ENCODE measurements around the gene FHL2. TPM values are rescaled to one million over a fixed set of nuclear protein-coding genes. Genes with fewer than 3 reads are reported as not detected.

FHL2 gene
- total and polyA plus RNA-seq, 2 donors (not counting 3 experiments of a cell fraction or from before 2014, with no cell fraction given), result 197 to 491 TPM

DNA sequence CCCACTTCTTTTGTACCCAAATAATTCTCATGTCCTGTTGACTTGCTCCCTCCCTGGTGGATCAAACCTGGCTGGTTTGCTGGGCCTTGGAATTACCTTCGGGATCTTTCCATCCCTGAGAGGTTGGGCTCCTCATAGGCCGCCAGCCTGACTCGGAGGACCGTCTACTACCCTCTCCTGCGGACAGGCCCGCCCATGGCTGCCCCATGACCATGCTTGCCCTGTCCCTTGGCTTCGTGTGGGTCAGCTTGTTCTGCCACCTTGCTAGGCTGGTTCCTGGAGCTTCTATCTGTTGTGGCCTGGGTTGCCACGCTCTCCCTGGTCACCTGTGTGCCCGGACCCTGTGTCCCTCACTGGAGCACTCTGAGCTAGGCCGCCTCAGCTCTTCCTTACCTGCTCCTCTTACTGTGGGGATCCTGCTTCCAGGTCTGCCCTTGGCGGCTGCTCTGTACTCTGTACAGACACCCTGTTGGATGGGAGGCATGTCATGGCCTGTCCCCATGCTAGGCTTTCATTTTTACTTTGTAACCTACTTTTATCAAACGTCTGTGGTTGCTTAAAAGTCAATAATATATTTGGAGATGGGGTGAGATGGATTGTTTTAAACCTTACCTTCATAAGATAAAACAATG is 29.7 kb upstream of the FHL2 start:
- dilution Hi-C loops (cut with MboI; ENCODE audit: extremely low pct_ligation_motif_present, low sequenced_read_pairs) (no loop called here), intact Hi-C loops (cut with micrococcal nuclease) (no loop called here)
- DNase-seq (ENCODE audit: low read depth, low spot score) (no peak), FAIRE-seq (no peak)
- no peak overlapping the region for H3K4me2 ChIP-seq (ENCODE audit: insufficient read depth, low read length)
- CTCF ChIA-PET, result no interaction called here
- peaks cover 16 to 20% of the 10 kb centered on the region in 2 experiments for H3K27me3 ChIP-seq (ENCODE audit: control insufficient read depth in 2 of 2, insufficient read depth in 2 of 2, low read length in 2 of 2)
- no peak overlapping the region for H3K27ac ChIP-seq (ENCODE audit: insufficient read depth, low read depth, low read length)
- no peak overlapping the region for H3K9ac ChIP-seq (replicated peaks; ENCODE audit: extremely low read depth, insufficient read depth, low read length)
- no peaks in the 10 kb centered on the region for H3K79me2 ChIP-seq (ENCODE audit: control insufficient read depth, insufficient read depth, low read length)
- H4K20me1 ChIP-seq (replicated peaks; ENCODE audit: control insufficient read depth, extremely low read depth, insufficient read depth, low read length), result no peaks in the 10 kb centered on the region
- H3K9me3 ChIP-seq (replicated peaks; ENCODE audit: control insufficient read depth, insufficient read depth, low read length), result no peaks in the 10 kb centered on the region
- POLR2A ChIA-PET, result no interaction called here
- BruUV-seq (replicated peaks), result no TSS peak
- no peak for TF ChIP-seq POLR2AphosphoS5 (IDR thresholded peaks at IDR 0.05; ENCODE audit: insufficient read depth, low read depth, low read length)
- TF ChIP-seq, protein P1, sequence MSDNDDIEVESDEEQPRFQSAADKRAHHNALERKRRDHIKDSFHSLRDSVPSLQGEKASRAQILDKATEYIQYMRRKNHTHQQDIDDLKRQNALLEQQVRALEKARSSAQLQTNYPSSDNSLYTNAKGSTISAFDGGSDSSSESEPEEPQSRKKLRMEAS (IDR thresholded peaks at IDR 0.05; ENCODE audit: insufficient read depth, insufficient read length), result no peak
- TF ChIP-seq JUN (IDR thresholded peaks at IDR 0.05; ENCODE audit: borderline replicate concordance, insufficient read depth, insufficient read length, low read depth), result no peak
- TF ChIP-seq FOS (IDR thresholded peaks at IDR 0.05; ENCODE audit: borderline replicate concordance, insufficient read depth, low read length), result no peak
- TF ChIP-seq POLR2A (IDR thresholded peaks at IDR 0.05; ENCODE audit: low read depth, low read length), result no peak
- TF ChIP-seq MYC (IDR thresholded peaks at IDR 0.05; ENCODE audit: low read depth, low read length), result no peak
- TF ChIP-seq, protein P2, sequence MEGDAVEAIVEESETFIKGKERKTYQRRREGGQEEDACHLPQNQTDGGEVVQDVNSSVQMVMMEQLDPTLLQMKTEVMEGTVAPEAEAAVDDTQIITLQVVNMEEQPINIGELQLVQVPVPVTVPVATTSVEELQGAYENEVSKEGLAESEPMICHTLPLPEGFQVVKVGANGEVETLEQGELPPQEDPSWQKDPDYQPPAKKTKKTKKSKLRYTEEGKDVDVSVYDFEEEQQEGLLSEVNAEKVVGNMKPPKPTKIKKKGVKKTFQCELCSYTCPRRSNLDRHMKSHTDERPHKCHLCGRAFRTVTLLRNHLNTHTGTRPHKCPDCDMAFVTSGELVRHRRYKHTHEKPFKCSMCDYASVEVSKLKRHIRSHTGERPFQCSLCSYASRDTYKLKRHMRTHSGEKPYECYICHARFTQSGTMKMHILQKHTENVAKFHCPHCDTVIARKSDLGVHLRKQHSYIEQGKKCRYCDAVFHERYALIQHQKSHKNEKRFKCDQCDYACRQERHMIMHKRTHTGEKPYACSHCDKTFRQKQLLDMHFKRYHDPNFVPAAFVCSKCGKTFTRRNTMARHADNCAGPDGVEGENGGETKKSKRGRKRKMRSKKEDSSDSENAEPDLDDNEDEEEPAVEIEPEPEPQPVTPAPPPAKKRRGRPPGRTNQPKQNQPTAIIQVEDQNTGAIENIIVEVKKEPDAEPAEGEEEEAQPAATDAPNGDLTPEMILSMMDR (IDR thresholded peaks at IDR 0.05; ENCODE audit: extremely low read depth in 1 of 2, insufficient read depth in 1 of 2, low read depth in 1 of 2, low read length in 2 of 2), result no peak
- no peak for TF ChIP-seq GATA2 (IDR thresholded peaks at IDR 0.05; ENCODE audit: insufficient read depth, insufficient read length, low read depth, low read length)
- TF ChIP-seq EZH2 (IDR thresholded peaks at IDR 0.05; ENCODE audit: borderline replicate concordance, low read depth, low read length, severe bottlenecking), result no peak
- no peak overlapping the region for H2AFZ ChIP-seq (ENCODE audit: low read depth, low read length)
- no peaks in the 10 kb centered on the region for H3K4me1 ChIP-seq (ENCODE audit: control insufficient read depth, extremely low read depth, insufficient read depth, low read length)
- H3K4me3 ChIP-seq (replicated peaks in 1 of 3; ENCODE audit: insufficient read depth in 1 of 3, low read depth in 1 of 3, low read length in 3 of 3), result no peak overlapping the region
- no peaks in the 10 kb centered on the region for H3K36me3 ChIP-seq (ENCODE audit: control insufficient read depth in 2 of 2, extremely low read depth in 1 of 2, insufficient read depth in 2 of 2, low read length in 2 of 2)
- H3K9me1 ChIP-seq (replicated peaks; ENCODE audit: control insufficient read depth, extremely low read depth, insufficient read depth, low read length), result no peaks in the 10 kb centered on the region

All from endothelial cell of umbilical vein (primary cell).